HT1080 (cell line): Measurements from ENCODE around the gene COX10. TPM values are rescaled to one million over a fixed set of nuclear protein-coding genes. Genes with fewer than 3 reads are reported as not detected.

Experiments
- small RNA-seq: library from RNA; depleted of rRNA; stranded (forward); fragments of <200 nt; gene quantifications from one replicate; pipeline ENCODE3, GENCODE V24; 2014
- total RNA-seq: library from RNA; depleted of rRNA; stranded (reverse); fragments of >200 nt; shearing (Covaris generic); gene quantifications from 2 replicates; pipeline ENCODE4 v1.2.3, GENCODE V29; 2014; rRNA removed

COX10 gene
- total RNA-seq, 1 experiment from 2014 or later, result 32.4 TPM

Small RNA genes within 50 kb of the gene (small RNA-seq; reads per million reads assigned to genes)
- gene RF00090, result not detected

Other genes starting within 250 kb of the COX10 start
- gene CDRT15, start 167.4 kb downstream of the COX10 start, total RNA-seq, result not detected in 2 replicates
- 5.7 and 6.4 TPM in 2 replicates for gene HS3ST3B1, start 231.6 kb downstream of the COX10 start, total RNA-seq